K562 (cell line): ENCODE measurements around the gene DIPK1B. TPM values are rescaled to one million over a fixed set of nuclear protein-coding genes. Genes with fewer than 3 reads are reported as not detected.

Source experiments
- ATAC-seq: fragments of 200-7000 bp; cut with Tn5 transposase; 3 replicates; pipeline ENCODE4 v1.9.1; 2020; ENCODE audit warnings: moderate library complexity
- BruUV-seq: library from RNA; stranded (reverse); fragments of 400-500 nt; replicated peaks from 2 replicates; lab custom pipeline; 2021; lab: Mats Ljungman, UMichigan
- CTCF ChIA-PET: fragments of 300-600 bp; formaldehyde crosslinking; extraction: SDS; loops from one replicate; lab custom pipeline; 2021; ENCODE audit warnings: low intra/inter-chr PET ratio; lab: Yijun Ruan, JAX
- POLR2A ChIA-PET: fragments of 300-600, 350-650 bp; sonication (Branson Sonifier 250); formaldehyde crosslinking; extraction: SDS; loops from one replicate; lab custom pipeline; 2021; ENCODE audit warnings: antibody characterized with exemption, inconsistent platforms; lab: Yijun Ruan, JAX
- DNase-seq, 4 experiments: peaks; one replicate each; pipeline versions ENCODE4 v3.0.0 to v3.0.0-alpha.2; 2011 to 2018; ENCODE audit warnings: low spot score in 3 of 4, mixed read lengths in 3 of 4; ENCODE audit errors: extremely low read depth in 1 of 4
- FAIRE-seq: peaks from 2 replicates; lab custom pipeline; 2011; peaks lifted over from hg19 to GRCh38; lab: Jason Lieb, UNC
- H2AFZ ChIP-seq: 2 replicates; pipeline ENCODE4 v1.6.0; 2011; ENCODE audit warnings: low read depth, low read length, control low read depth, inconsistent platforms
- H3K27ac ChIP-seq: fragments of 200-600 bp; 3 replicates; pipeline ENCODE4 v1.8.0; 2011; ENCODE audit warnings: low read depth, mild to moderate bottlenecking, control low read depth, inconsistent platforms, low read length, moderate library complexity, mixed read lengths; ENCODE audit errors: extremely low read depth
- H3K27me3 ChIP-seq, 2 experiments: fragments of 300-600 bp in 1 of 2; 2 replicates in 1 of 2; 3 replicates in 1 of 2; pipeline versions ENCODE4 v1.6.0 to v1.8.0; 2011; ENCODE audit warnings: inconsistent platforms in 2 of 2, low read length in 2 of 2, mild to moderate bottlenecking in 1 of 2, mixed read lengths in 1 of 2, moderate library complexity in 1 of 2; ENCODE audit not compliant: control insufficient read depth in 2 of 2, insufficient read depth in 2 of 2
- H3K36me3 ChIP-seq: fragments of 300-600 bp; 3 replicates; pipeline ENCODE4 v1.8.0; 2011; ENCODE audit warnings: mild to moderate bottlenecking, low read length, inconsistent platforms; ENCODE audit not compliant: control insufficient read depth, insufficient read depth
- H3K4me1 ChIP-seq, 2 experiments: fragments of 200-600 bp in 1 of 2; replicated peaks in 1 of 2; 2 replicates in 1 of 2; 3 replicates in 1 of 2; pipeline versions ENCODE4 v1.5.1 to v1.8.0; 2011; ENCODE audit warnings: inconsistent platforms in 2 of 2, low read length in 2 of 2, mild to moderate bottlenecking in 1 of 2, mixed read lengths in 1 of 2, moderate library complexity in 1 of 2; ENCODE audit not compliant: control insufficient read depth in 2 of 2, insufficient read depth in 2 of 2
- H3K4me2 ChIP-seq: 2 replicates; pipeline ENCODE4 v1.6.1; 2011; ENCODE audit warnings: low read length, control low read depth, inconsistent platforms, mixed read lengths; ENCODE audit not compliant: insufficient read depth
- H3K4me3 ChIP-seq: fragments of 200-600 bp; sonication (generic), shearing (Covaris generic); 2 replicates; pipeline ENCODE4 v1.5.1; 2016; ENCODE audit warnings: control low read depth, inconsistent platforms
- H3K79me2 ChIP-seq: fragments of 200-600 bp; 3 replicates; pipeline ENCODE4 v1.8.0; 2011; ENCODE audit warnings: low read length, inconsistent platforms; ENCODE audit not compliant: control insufficient read depth, insufficient read depth
- H3K9ac ChIP-seq, 2 experiments: 2 replicates each; pipeline versions ENCODE4 v1.6.0 to v1.6.1; 2011; ENCODE audit warnings: low read depth in 2 of 2, low read length in 2 of 2, control low read depth in 1 of 2, inconsistent platforms in 1 of 2, mild to moderate bottlenecking in 1 of 2, mixed read lengths in 1 of 2; ENCODE audit not compliant: insufficient read depth in 1 of 2
- H3K9me1 ChIP-seq: one replicate; pipeline ENCODE4 v1.6.0; 2011; ENCODE audit warnings: inconsistent platforms, mild to moderate bottlenecking, low read length, moderate library complexity; ENCODE audit not compliant: control insufficient read depth, insufficient read depth
- H3K9me3 ChIP-seq: replicated peaks from 2 replicates; pipeline ENCODE4 v1.5.1; 2011; ENCODE audit warnings: low read depth, low read length, inconsistent platforms; ENCODE audit not compliant: control insufficient read depth, insufficient read depth
- H4K20me1 ChIP-seq: replicated peaks from 2 replicates; pipeline ENCODE4 v1.6.1; 2011; ENCODE audit warnings: low read length, inconsistent platforms, mixed read lengths; ENCODE audit not compliant: control insufficient read depth, insufficient read depth
- ARID2 ChIP-seq: fragments of 450-650 bp; IDR thresholded peaks from 2 replicates; pipeline ENCODE4 v1.6.1; 2017; ENCODE audit warnings: antibody characterized with exemption, mild to moderate bottlenecking
- EZH2 ChIP-seq: IDR thresholded peaks from 2 replicates; pipeline ENCODE4 v1.6.1; 2012; ENCODE audit warnings: low read depth, mild to moderate bottlenecking, inconsistent platforms, low read length, borderline replicate concordance
- NR2C1 ChIP-seq, 2 experiments: fragments of 450-650 bp; IDR thresholded peaks; 2 replicates each; pipeline ENCODE4 v1.6.1; 2017; ENCODE audit warnings: mild to moderate bottlenecking in 2 of 2, antibody characterized with exemption in 1 of 2, inconsistent platforms in 1 of 2, missing compliant biosample characterization in 1 of 2, missing genetic modification characterization in 1 of 2
- RBBP5 ChIP-seq: fragments of 200-600 bp; sonication (generic); IDR thresholded peaks from 2 replicates; pipeline ENCODE4 v1.6.1; 2012; ENCODE audit warnings: borderline replicate concordance, mild to moderate bottlenecking, low read length, control low read depth, inconsistent platforms; ENCODE audit not compliant: insufficient read depth, poor library complexity, severe bottlenecking
- SP2 ChIP-seq: IDR thresholded peaks from 2 replicates; pipeline ENCODE4 v1.6.1; 2011; ENCODE audit warnings: mild to moderate bottlenecking, low read depth, low read length, moderate library complexity; ENCODE audit not compliant: poor library complexity, severe bottlenecking; ENCODE audit errors: extremely low read depth
- XRCC4 ChIP-seq: IDR thresholded peaks from one replicate; pipeline ENCODE4 v1.6.1; 2011; ENCODE audit not compliant: insufficient read depth, insufficient read length; ENCODE audit errors: extremely low read depth
- ZNF77 ChIP-seq: fragments of 250-450 bp; sonication (Bioruptor Pico); IDR thresholded peaks from 2 replicates; pipeline ENCODE4 v1.5.0; 2020
- WGBS: fragments of 100-300 bp; shearing (Covaris generic); methylation state at CpG from one replicate; pipeline ENCODE4 v1.1.6; 2016; ENCODE audit warnings: low coverage, mixed read lengths; ENCODE audit not compliant: insufficient coverage; ENCODE audit errors: missing lambda C conversion rate; 5-methylcytosine and 5-hydroxymethylcytosine counted together
- in situ Hi-C: fragments of 300-500 bp; cut with MboI; formaldehyde crosslinking; loops from 4 replicates; pipeline ENCODE4 v1.15.0; 2018; ENCODE audit warnings: inconsistent platforms, mixed read lengths
- intact Hi-C: fragments of 100-400 bp; cut with micrococcal nuclease; formaldehyde crosslinking; loops from 2 replicates; pipeline ENCODE4 v1.14.2; 2022
- polyA plus RNA-seq, 8 experiments: library from polyadenylated mRNA; depleted of rRNA in 4 of 8; stranded (reverse) in 5 of 8; unstranded in 3 of 8; fragments of >200 nt; fragmentation: Nextera tagmentation in 2 of 8; fragmentation: Illumina TruSeq in 1 of 8; extraction: Ambion mirVana in 2 of 8; extraction: Trizol in 1 of 8; gene quantifications; 2 replicates each; pipeline versions ENCODE4 v1.2.1 to v1.2.3, GENCODE V29; 2011 to 2014; ENCODE audit warnings: inconsistent platforms in 1 of 8, missing spikeins in 1 of 8
- total RNA-seq, 7 experiments: library from RNA; depleted of rRNA in 6 of 7; stranded (reverse); fragments of >200 nt in 6 of 7; fragmentation: Illumina TruSeq in 2 of 7; extraction: Trizol in 2 of 7; gene quantifications; 2 replicates each; pipeline versions ENCODE4 v1.2.1 to v1.2.3, GENCODE V29; 2011 to 2021; ENCODE audit warnings: low replicate concordance in 1 of 7
- TF ChIP-seq, protein P1 (sequence below): fragments of 200-800 bp; sonication (Bioruptor generic); IDR thresholded peaks from 2 replicates; pipeline ENCODE4 v1.6.1; 2017; ENCODE audit warnings: missing genetic modification characterization, missing compliant biosample characterization

The DIPK1B gene
- total and polyA plus RNA-seq, 9 of the 15 experiments (the other 6 are each of a cell fraction or from before 2014, with no cell fraction given), result 0.08 to 22.3 (median 5.9) TPM

- TF ChIP-seq NR2C1 (IDR thresholded peaks at IDR 0.05) (no peak), NR2C1 (tag; IDR thresholded peaks at IDR 0.05) (no peak)
- TF ChIP-seq, all 486 proteins: peak for 17
Measured at GRCh38 chr9:136769710-136770191, 57.4 kb downstream of the DIPK1B start (continued).

GRCh38 chr9:136771907-136772415 lies 59.6 kb downstream of the DIPK1B start:
- Histone ChIP-seq H3K9me3 (peaks cover 11% of the 10 kb centered on the region), H2AFZ (no peak overlapping the region), H3K4me1 (peaks cover 7 to 13% of the 10 kb centered on the region in 2 experiments; a peak in 4 of 5 replicates), H3K27me3 (peaks cover 0 to 5% of the 10 kb centered on the region in 2 experiments; a peak in 1 of 5 replicates), H3K79me2 (no peaks in the 10 kb centered on the region), H3K4me3 (no peak overlapping the region), H3K9ac (no peak overlapping the region), H4K20me1 (no peaks in the 10 kb centered on the region), H3K36me3 (no peaks in the 10 kb centered on the region), H3K27ac (no peak overlapping the region), H3K4me2 (no peak overlapping the region), H3K9me1 (no peaks in the 10 kb centered on the region)
- no TSS peak for BruUV-seq
- no peak for TF ChIP-seq RBBP5
- TF ChIP-seq, protein P1, sequence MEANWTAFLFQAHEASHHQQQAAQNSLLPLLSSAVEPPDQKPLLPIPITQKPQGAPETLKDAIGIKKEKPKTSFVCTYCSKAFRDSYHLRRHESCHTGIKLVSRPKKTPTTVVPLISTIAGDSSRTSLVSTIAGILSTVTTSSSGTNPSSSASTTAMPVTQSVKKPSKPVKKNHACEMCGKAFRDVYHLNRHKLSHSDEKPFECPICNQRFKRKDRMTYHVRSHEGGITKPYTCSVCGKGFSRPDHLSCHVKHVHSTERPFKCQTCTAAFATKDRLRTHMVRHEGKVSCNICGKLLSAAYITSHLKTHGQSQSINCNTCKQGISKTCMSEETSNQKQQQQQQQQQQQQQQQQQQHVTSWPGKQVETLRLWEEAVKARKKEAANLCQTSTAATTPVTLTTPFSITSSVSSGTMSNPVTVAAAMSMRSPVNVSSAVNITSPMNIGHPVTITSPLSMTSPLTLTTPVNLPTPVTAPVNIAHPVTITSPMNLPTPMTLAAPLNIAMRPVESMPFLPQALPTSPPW (CRISPR knock-in tag), result no peak
- no peak for TF ChIP-seq XRCC4
- no peak for TF ChIP-seq EZH2
- TF ChIP-seq ARID2, result no peak
- no peak for TF ChIP-seq ZNF77 (CRISPR knock-in tag)
- no peak for TF ChIP-seq SP2
- in situ Hi-C loops (loop anchor here (5.0 kb wide), 1 partner anchor 265 kb away; no protein-coding TSS in a partner anchor), intact Hi-C loops (no loop called here)
- WGBS, result 33% methylated on average over 3 of the region's 3 CpGs
- ChIA-PET POLR2A (interaction anchor here (1.1 kb wide), 1 partner anchor 44 kb away, joined by 3 read pairs; no protein-coding TSS in a partner anchor), CTCF (interaction anchor here (1.3 kb wide), 1 partner anchor 11 kb away, joined by 7 read pairs; no protein-coding TSS in a partner anchor)
- no peak for FAIRE-seq
- ATAC-seq, result no peak
- DNase-seq, result no peak
